GM12864 (cell line): ENCODE measurements around the gene PDZD7.

ENCODE experiments used
- DNase-seq: peaks from one replicate; pipeline ENCODE4 v3.0.0-alpha.2; 2011; ENCODE audit warnings: low read depth
- H3K4me3 ChIP-seq: 2 replicates; pipeline ENCODE4 v1.5.1; 2011; ENCODE audit warnings: mild to moderate bottlenecking, low read depth, low read length, control low read depth
- CTCF ChIP-seq: IDR thresholded peaks from 2 replicates; pipeline ENCODE4 v1.5.1; 2011; ENCODE audit warnings: low read depth, mild to moderate bottlenecking, moderate library complexity, low read length, control low read depth, inconsistent platforms; ENCODE audit errors: missing control alignments

The PDZD7 gene

GRCh38 chr10:100982916-100983830 lies 47.8 kb downstream of the PDZD7 start:
- DNase-seq, result no peak
- TF ChIP-seq CTCF, result no peak
- no peak overlapping the region for H3K4me3 ChIP-seq

- DNase-seq, result no peak
- no peak for TF ChIP-seq CTCF
- H3K4me3 ChIP-seq, result no peak overlapping the region
Measured at GRCh38 chr10:100981178-100981772, 49.7 kb downstream of the PDZD7 start.

- DNase-seq, result no peak
- no peak overlapping the region for H3K4me3 ChIP-seq
- TF ChIP-seq CTCF, result no peak
Measured at GRCh38 chr10:100980711-100981110, 50.2 kb downstream of the PDZD7 start.

GRCh38 chr10:100980311-100980710 lies 50.6 kb downstream of the PDZD7 start:
- no peak for DNase-seq
- no peak overlapping the region for H3K4me3 ChIP-seq
- no peak for TF ChIP-seq CTCF

- H3K4me3 ChIP-seq, result no peak overlapping the region
- DNase-seq, result no peak
- no peak for TF ChIP-seq CTCF
Measured at GRCh38 chr10:100979791-100980272, 51.1 kb downstream of the PDZD7 start.

- TF ChIP-seq CTCF, result no peak
- DNase-seq, result no peak
- H3K4me3 ChIP-seq, result no peak overlapping the region
Measured at GRCh38 chr10:100978901-100979195, 52.1 kb downstream of the PDZD7 start.
